Mucosa of descending colon (tissue), 3 donors: Measurements from ENCODE around the gene LAP3. TPM values are rescaled to one million over a fixed set of nuclear protein-coding genes. Genes with fewer than 3 reads are reported as not detected.

Experiments used
- ATAC-seq: fragments of 200-7000 bp; cut with Tn5 transposase; one replicate; pipeline ENCODE4 v1.9.1; 2020; ENCODE audit warnings: mild to moderate bottlenecking, moderate library complexity
- DNase-seq, 3 donors: peaks; one replicate each; pipeline ENCODE4 v3.0.0-alpha.2; 2020
- H3K36me3 ChIP-seq: fragments of 200-600 bp; one replicate; pipeline ENCODE4 v1.8.0; 2021; ENCODE audit warnings: low read depth, mild to moderate bottlenecking
- H3K4me1 ChIP-seq: fragments of 200-600 bp; one replicate; pipeline ENCODE4 v1.8.0; 2021; ENCODE audit warnings: low read depth, mild to moderate bottlenecking
- H3K4me3 ChIP-seq: fragments of 200-600 bp; one replicate; pipeline ENCODE4 v1.8.0; 2021; ENCODE audit warnings: mild to moderate bottlenecking
- H3K9me3 ChIP-seq: fragments of 200-600 bp; one replicate; pipeline ENCODE4 v1.8.0; 2021; ENCODE audit warnings: mild to moderate bottlenecking
- CTCF ChIP-seq: fragments of 200-600 bp; IDR thresholded peaks from one replicate; pipeline ENCODE4 v1.8.0; 2022; ENCODE audit warnings: antibody characterized with exemption, mild to moderate bottlenecking
- intact Hi-C, 2 donors: fragments of 100-400 bp; cut with DNase I in 1 of 2; cut with micrococcal nuclease in 1 of 2; formaldehyde crosslinking; loops; one replicate each; pipeline versions ENCODE4 v1.11.0 to v1.11.1; 2022; cut with DNase I, micrococcal nuclease
- total RNA-seq, 3 donors: library from RNA; stranded (reverse); fragmentation: NEBNext Ultra II Directional in 2 of 3; extraction: Animal tissue kit (Norgen Biotek cat#: 25700) in 2 of 3; gene quantifications; one replicate each; pipeline versions ENCODE4 v1.2.1 to v1.2.4, GENCODE V29; 2021 to 2023
- donor health status: DM: no; HTN: no; CAD: no; lungs with moderate emphysema.
- donor health status: DM: no; HTN: no; CAD: no.
- donor health status: DM: no; HTN: yes; CAD: no.

The LAP3 gene
- total RNA-seq, 3 donors from 2014 or later: 55.6 to 112 (median 66.2) TPM

GRCh38 chr4:17589355-17589754, 12.4 kb downstream of the LAP3 start:
- no peak for ATAC-seq

GRCh38 chr4:17595471-17596005, 18.5 kb downstream of the LAP3 start:
- ATAC-seq (peak; percentile 42), DNase-seq (no peak)
- Histone ChIP-seq H3K4me1 (no peaks in the 10 kb centered on the region), H3K36me3 (peaks cover 3% of the 10 kb centered on the region), H3K9me3 (no peaks in the 10 kb centered on the region), H3K4me3 (no peak overlapping the region)
- intact Hi-C loops: no loop called here
- TF ChIP-seq CTCF: no peak

More at GRCh38 chr4:17589355-17589754, 12.4 kb downstream of the LAP3 start:
- no peaks in the 10 kb centered on the region for H3K4me1 ChIP-seq
- TF ChIP-seq CTCF: no peak
- peaks cover 8% of the 10 kb centered on the region for H3K36me3 ChIP-seq
- DNase-seq: no peak
- H3K9me3 ChIP-seq: no peaks in the 10 kb centered on the region
- intact Hi-C loops: no loop called here
- H3K4me3 ChIP-seq: no peak overlapping the region

DNA sequence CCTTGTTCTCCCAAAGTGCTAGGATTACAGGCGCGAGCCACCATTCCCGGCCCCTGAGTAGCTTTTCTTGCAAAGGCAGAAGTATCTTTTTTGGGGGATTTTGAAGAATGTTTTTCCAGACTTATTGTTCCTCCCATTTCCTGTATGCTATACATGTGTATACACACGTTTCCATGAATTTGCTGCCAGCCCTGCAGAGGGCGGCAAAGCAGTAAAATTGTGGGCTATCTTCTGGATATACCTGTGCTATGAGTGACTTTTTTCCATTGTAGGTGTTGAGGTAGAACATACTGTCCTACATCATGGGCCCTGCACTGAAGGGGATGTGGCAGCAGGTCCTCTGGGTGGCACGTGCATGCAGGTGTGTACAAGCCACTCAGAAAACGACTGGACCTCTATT, 20.5 kb downstream of the LAP3 start:
- peak in 2 of 3 donors; percentile 31 to 50 for DNase-seq
- H3K4me1 ChIP-seq: no peaks in the 10 kb centered on the region
- H3K4me3 ChIP-seq: no peak overlapping the region
- peak; percentile 75 for ATAC-seq
- intact Hi-C loops: no loop called here
- no peaks in the 10 kb centered on the region for H3K9me3 ChIP-seq
- peaks cover 3% of the 10 kb centered on the region for H3K36me3 ChIP-seq
- no peak for TF ChIP-seq CTCF

DNA sequence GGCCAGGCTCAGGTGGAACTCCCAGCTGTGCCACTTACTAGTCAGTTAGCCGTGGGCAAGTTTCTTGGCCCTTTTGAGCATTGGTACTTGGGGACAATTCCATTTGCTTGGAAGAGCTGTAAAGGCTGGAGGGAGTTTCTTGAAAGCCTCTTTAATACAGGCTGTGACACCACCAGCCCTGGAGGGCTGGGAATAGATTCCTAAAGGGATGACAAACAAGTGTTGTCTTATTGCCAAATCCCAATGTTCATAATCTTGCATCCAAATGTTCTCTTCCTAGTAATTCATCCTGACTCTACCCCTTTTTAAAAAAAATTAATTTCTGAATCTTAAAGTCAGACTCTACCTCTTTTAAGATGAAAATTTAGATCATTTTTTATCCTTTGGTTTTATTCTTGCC, 22.8 kb downstream of the LAP3 start:
- H3K4me3 ChIP-seq: no peak overlapping the region
- H3K4me1 ChIP-seq: no peaks in the 10 kb centered on the region
- DNase-seq (no peak), ATAC-seq (no peak)
- no peak for TF ChIP-seq CTCF
- H3K9me3 ChIP-seq: no peaks in the 10 kb centered on the region
- H3K36me3 ChIP-seq: peaks cover 3% of the 10 kb centered on the region
- intact Hi-C loops: no loop called here

- intact Hi-C loops: no loop called here
- H3K9me3 ChIP-seq: no peaks in the 10 kb centered on the region
- H3K36me3 ChIP-seq: no peaks in the 10 kb centered on the region
- no peak for DNase-seq
- no peak for TF ChIP-seq CTCF
- H3K4me3 ChIP-seq: no peak overlapping the region
- no peak for ATAC-seq
- no peaks in the 10 kb centered on the region for H3K4me1 ChIP-seq
Observed at GRCh38 chr4:17605236-17605635, 28.2 kb downstream of the LAP3 start.
